ENCODE measurements around the gene RUSC1. TPM values are rescaled to one million over a fixed set of nuclear protein-coding genes. Genes with fewer than 3 reads are reported as not detected.

RUSC1 gene, protein sequence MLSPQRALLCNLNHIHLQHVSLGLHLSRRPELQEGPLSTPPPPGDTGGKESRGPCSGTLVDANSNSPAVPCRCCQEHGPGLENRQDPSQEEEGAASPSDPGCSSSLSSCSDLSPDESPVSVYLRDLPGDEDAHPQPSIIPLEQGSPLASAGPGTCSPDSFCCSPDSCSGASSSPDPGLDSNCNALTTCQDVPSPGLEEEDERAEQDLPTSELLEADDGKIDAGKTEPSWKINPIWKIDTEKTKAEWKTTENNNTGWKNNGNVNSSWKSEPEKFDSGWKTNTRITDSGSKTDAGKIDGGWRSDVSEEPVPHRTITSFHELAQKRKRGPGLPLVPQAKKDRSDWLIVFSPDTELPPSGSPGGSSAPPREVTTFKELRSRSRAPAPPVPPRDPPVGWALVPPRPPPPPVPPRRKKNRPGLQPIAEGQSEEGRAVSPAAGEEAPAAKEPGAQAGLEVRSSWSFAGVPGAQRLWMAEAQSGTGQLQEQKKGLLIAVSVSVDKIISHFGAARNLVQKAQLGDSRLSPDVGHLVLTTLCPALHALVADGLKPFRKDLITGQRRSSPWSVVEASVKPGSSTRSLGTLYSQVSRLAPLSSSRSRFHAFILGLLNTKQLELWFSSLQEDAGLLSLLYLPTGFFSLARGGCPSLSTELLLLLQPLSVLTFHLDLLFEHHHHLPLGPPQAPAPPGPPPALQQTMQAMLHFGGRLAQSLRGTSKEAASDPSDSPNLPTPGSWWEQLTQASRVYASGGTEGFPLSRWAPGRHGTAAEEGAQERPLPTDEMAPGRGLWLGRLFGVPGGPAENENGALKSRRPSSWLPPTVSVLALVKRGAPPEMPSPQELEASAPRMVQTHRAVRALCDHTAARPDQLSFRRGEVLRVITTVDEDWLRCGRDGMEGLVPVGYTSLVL
- 6.6 TPM for total RNA-seq

DNA sequence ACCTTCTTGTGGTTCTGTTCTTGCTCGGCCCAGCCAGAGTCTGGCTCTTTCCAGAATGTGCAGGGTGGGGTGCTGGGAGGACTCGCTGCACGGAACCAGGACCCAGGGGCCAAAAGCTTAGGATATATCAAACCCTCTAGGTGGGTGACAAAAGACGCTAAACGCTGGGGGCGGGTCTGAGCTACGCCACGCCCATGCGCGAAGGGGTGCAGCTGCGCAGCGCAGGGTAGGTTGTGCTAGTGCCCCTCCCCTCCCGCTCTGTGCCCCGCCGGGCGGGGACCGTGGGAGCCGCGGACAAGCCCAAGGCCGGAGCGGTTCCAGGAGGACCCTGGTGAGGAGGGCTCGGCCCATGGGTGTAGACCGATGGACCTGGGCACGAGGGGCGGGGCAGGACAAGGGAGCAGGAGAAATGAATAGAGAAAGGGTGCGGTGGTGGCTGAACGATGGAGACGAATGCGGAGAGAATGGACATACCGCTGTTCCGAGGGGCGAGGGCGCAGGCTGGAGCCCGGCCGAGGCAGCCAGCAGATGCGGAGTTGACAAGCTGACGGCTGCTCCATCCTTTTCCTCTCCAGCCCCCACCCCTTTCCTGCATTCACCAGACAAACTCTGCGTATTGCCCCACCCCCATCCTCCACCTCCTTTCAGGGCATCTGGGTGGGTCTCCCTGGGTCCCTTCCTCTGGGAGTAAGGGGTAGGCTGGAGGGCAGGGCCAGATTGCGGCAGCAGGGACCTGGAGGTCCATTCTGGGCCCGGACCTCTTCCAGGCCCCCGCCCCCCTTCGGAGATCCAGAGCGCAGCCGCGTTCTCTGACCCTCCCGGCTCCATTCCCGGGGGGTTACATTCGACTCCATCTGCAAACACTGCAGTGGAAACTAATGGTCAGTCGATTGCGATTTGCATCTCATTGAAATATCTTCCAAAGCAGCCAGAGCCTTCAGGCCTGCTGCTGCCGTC, at the start of gene RUSC1:
Gene RUSC1, plus strand, starts transcription at position 234 of the 957 bp plus-strand sequence. CDS start 880 bp downstream, outside the sequence.
- H3K9me3 ChIP-seq (ENCODE audit: low read depth, low read length): no peaks in the 10 kb centered on the region
- peak within 1 kb of the TSS; percentile 22 for H3K4me3 ChIP-seq (ENCODE audit: low read length)
- H3K4me1 ChIP-seq (ENCODE audit: insufficient read depth, low read length): peaks cover 47% of the 10 kb centered on the region
- no peaks in the 10 kb centered on the region for H3K27me3 ChIP-seq (ENCODE audit: insufficient read depth, low read length)

DNA sequence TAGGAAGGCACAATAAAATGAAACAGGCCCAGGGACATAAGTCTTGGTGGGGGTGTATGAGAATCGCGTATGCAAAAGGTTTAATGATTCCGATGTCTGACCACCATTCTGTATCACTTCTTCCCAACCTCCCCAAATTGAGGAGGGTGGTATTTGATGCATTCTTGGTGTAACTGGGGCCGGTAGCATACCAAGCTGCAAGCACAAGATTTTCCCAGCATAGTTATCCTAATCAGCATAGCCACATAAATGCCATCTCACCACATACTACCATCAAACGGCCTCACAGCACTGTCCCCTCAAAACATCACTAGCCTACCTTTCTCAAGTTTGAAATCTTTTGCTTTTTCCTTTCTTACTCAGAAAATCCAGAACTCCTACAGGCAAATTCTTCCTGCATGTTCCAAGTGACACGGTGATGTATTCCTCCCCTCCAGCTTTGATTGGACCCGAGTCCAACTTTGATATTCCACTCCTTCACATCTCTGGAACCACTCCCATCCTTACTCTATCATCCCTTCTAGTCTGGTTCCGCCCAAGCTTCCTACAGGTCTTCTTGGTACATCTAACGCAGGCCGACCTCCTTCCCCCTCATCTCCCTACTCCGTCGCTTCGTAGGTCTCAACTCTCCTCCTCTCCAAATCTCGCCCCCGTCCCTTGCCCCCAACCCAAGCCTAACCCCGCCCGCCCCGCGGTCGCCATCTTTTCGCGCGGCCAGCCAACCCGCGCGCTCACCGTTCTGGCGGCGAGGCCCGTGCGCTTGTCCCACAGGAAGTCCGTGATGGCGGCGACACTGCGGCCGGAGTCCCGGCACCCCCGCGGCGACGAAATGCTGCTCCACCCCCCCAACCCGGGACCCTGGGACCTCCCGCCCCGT, 48.0 kb upstream of the RUSC1 start:
- H3K27me3 ChIP-seq (ENCODE audit: insufficient read depth, low read length): no peaks in the 10 kb centered on the region
- no peaks in the 10 kb centered on the region for H3K9me3 ChIP-seq (ENCODE audit: low read depth, low read length)
- H3K4me1 ChIP-seq (ENCODE audit: insufficient read depth, low read length): peaks cover 39% of the 10 kb centered on the region
- peak overlapping the region; percentile 66 for H3K4me3 ChIP-seq (ENCODE audit: low read length)

- Histone ChIP-seq H3K4me1 (ENCODE audit: insufficient read depth, low read length) (peaks cover 45% of the 10 kb centered on the region), H3K27me3 (ENCODE audit: insufficient read depth, low read length) (no peaks in the 10 kb centered on the region), H3K9me3 (ENCODE audit: low read depth, low read length) (no peaks in the 10 kb centered on the region), H3K4me3 (ENCODE audit: low read length) (peak within 1 kb of the TSS; percentile 66)
These were observed 47.1 kb upstream of the RUSC1 start, which contains the start of gene CLK2 for GRCh38 chr1:155273343-155274245. TSS of gene CLK2 (minus strand) at chr1:155273504. CDS start at chr1:155270977, 2,527 bp downstream.

GRCh38 chr1:155277070-155277901, 43.4 kb upstream of the RUSC1 start, which contains the start of gene HCN3:
TSS of gene HCN3 (plus strand) at chr1:155277463. CDS start at chr1:155277591, 128 bp downstream.
- no peaks in the 10 kb centered on the region for H3K9me3 ChIP-seq (ENCODE audit: low read depth, low read length)
- no peaks in the 10 kb centered on the region for H3K27me3 ChIP-seq (ENCODE audit: insufficient read depth, low read length)
- H3K4me3 ChIP-seq (ENCODE audit: low read length): peak within 1 kb of the TSS; percentile 41
- peaks cover 35% of the 10 kb centered on the region for H3K4me1 ChIP-seq (ENCODE audit: insufficient read depth, low read length)

GRCh38 chr1:155277902-155278688, 42.6 kb upstream of the RUSC1 start:
- no peaks in the 10 kb centered on the region for H3K27me3 ChIP-seq (ENCODE audit: insufficient read depth, low read length)
- H3K4me3 ChIP-seq (ENCODE audit: low read length): peak overlapping the region; percentile 41
- no peaks in the 10 kb centered on the region for H3K9me3 ChIP-seq (ENCODE audit: low read depth, low read length)
- peaks cover 29% of the 10 kb centered on the region for H3K4me1 ChIP-seq (ENCODE audit: insufficient read depth, low read length)

GRCh38 chr1:155278689-155279160, 42.0 kb upstream of the RUSC1 start:
- no peaks in the 10 kb centered on the region for H3K9me3 ChIP-seq (ENCODE audit: low read depth, low read length)
- H3K4me1 ChIP-seq (ENCODE audit: insufficient read depth, low read length): peaks cover 26% of the 10 kb centered on the region
- H3K27me3 ChIP-seq (ENCODE audit: insufficient read depth, low read length): no peaks in the 10 kb centered on the region
- H3K4me3 ChIP-seq (ENCODE audit: low read length): no peak overlapping the region

DNA sequence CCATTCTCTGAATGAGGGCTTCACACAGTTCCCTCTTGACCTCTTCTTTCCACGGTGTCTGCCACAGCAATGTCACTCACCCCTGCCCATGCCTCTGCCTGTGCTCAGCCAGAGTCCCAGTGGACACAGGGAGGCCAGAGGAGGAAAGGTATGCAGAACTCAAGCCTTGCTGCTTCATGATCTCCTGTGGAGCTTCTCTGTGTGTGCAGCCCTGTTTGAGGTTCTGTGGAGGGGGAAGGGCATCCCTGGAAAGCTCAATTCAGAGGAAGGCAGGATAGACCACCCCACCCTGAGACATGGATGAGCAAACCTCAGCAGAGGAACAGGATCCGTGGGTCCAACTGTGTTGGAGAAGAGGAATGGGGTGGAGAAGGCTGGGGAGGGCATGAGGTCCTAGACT, 41.4 kb upstream of the RUSC1 start:
- Histone ChIP-seq H3K4me1 (ENCODE audit: insufficient read depth, low read length) (peaks cover 21% of the 10 kb centered on the region), H3K27me3 (ENCODE audit: insufficient read depth, low read length) (no peaks in the 10 kb centered on the region), H3K4me3 (ENCODE audit: low read length) (no peak overlapping the region), H3K9me3 (ENCODE audit: low read depth, low read length) (no peaks in the 10 kb centered on the region)

DNA sequence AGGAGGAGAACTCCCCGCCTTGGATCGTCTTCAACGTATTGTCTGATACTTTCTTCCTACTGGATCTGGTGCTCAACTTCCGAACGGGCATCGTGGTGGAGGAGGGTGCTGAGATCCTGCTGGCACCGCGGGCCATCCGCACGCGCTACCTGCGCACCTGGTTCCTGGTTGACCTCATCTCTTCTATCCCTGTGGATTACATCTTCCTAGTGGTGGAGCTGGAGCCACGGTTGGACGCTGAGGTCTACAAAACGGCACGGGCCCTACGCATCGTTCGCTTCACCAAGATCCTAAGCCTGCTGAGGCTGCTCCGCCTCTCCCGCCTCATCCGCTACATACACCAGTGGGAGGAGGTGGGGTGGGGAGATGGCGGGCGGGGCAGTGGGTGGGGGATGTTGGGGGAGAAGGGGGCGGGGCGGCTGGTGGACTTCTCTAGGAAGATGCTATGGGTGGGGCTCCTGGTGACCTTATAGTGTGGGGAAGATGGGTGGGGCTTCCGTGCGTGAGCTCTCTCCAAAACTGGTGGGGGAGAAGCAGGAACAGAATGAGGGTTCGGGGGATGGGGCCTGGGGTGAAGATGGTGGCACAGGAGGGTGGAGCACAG, 38.1 kb upstream of the RUSC1 start:
- peaks cover 7% of the 10 kb centered on the region for H3K4me1 ChIP-seq (ENCODE audit: insufficient read depth, low read length)
- no peaks in the 10 kb centered on the region for H3K27me3 ChIP-seq (ENCODE audit: insufficient read depth, low read length)
- H3K9me3 ChIP-seq (ENCODE audit: low read depth, low read length): no peaks in the 10 kb centered on the region
- H3K4me3 ChIP-seq (ENCODE audit: low read length): no peak overlapping the region

DNA sequence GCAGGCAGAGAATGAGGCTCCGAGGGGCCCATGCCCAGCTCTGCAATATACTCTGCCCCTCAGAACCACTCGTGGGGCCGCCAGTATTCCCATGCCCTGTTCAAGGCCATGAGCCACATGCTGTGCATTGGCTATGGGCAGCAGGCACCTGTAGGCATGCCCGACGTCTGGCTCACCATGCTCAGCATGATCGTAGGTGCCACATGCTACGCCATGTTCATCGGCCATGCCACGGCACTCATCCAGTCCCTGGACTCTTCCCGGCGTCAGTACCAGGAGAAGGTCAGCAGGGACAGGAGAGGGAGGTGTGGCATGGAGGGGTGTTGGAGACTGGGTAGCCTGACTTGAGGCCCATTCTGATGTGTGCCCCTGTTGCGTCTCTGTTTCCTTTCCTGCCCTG, 36.2 kb upstream of the RUSC1 start:
- Histone ChIP-seq H3K4me1 (ENCODE audit: insufficient read depth, low read length) (no peaks in the 10 kb centered on the region), H3K27me3 (ENCODE audit: insufficient read depth, low read length) (no peaks in the 10 kb centered on the region), H3K9me3 (ENCODE audit: low read depth, low read length) (no peaks in the 10 kb centered on the region), H3K4me3 (ENCODE audit: low read length) (no peak overlapping the region)

GRCh38 chr1:155285063-155285462, 35.6 kb upstream of the RUSC1 start:
- H3K9me3 ChIP-seq (ENCODE audit: low read depth, low read length): no peaks in the 10 kb centered on the region
- no peaks in the 10 kb centered on the region for H3K4me1 ChIP-seq (ENCODE audit: insufficient read depth, low read length)
- no peaks in the 10 kb centered on the region for H3K27me3 ChIP-seq (ENCODE audit: insufficient read depth, low read length)
- no peak overlapping the region for H3K4me3 ChIP-seq (ENCODE audit: low read length)

- Histone ChIP-seq H3K27me3 (ENCODE audit: insufficient read depth, low read length) (no peaks in the 10 kb centered on the region), H3K4me3 (ENCODE audit: low read length) (no peak overlapping the region), H3K4me1 (ENCODE audit: insufficient read depth, low read length) (no peaks in the 10 kb centered on the region), H3K9me3 (ENCODE audit: low read depth, low read length) (no peaks in the 10 kb centered on the region)
These were observed 35.1 kb upstream of the RUSC1 start for GRCh38 chr1:155285631-155286044.

Measured in mononuclear cell (primary cell).